Neural cell (in vitro differentiated cells): ENCODE measurements around the gene FKTN. TPM values are rescaled to one million over a fixed set of nuclear protein-coding genes. Genes with fewer than 3 reads are reported as not detected.
"Not testable (repeated sequence)": the region's sequence is repeated elsewhere in the genome, so short reads cannot be mapped to it uniquely, and the experiment has no call there.

Experiments
- H2AFZ ChIP-seq: fragments of 200-600, 300-800 bp; sonication (generic), shearing (Covaris generic); 2 replicates; pipeline ENCODE4 v1.6.0; 2014; ENCODE audit warnings: low read depth, mild to moderate bottlenecking, antibody characterized with exemption, low read length, moderate library complexity
- H3F3A ChIP-seq: fragments of 200-600 bp; shearing (Covaris generic); 2 replicates; pipeline ENCODE4 v1.6.1; 2016; ENCODE audit warnings: mild to moderate bottlenecking, moderate library complexity, mixed read lengths, antibody characterized with exemption, low read length; ENCODE audit not compliant: insufficient read depth, poor library complexity, severe bottlenecking
- H3K27ac ChIP-seq: fragments of 200-600, 300-800 bp; sonication (generic), shearing (Covaris generic); 2 replicates; pipeline ENCODE4 v1.5.1; 2014; ENCODE audit warnings: mild to moderate bottlenecking, low read length, moderate library complexity
- H3K27me3 ChIP-seq: fragments of 300-800, 200-600 bp; sonication (generic), shearing (Covaris generic); 2 replicates; pipeline ENCODE4 v1.6.0; 2014; ENCODE audit warnings: mild to moderate bottlenecking, low read depth, low read length, moderate library complexity; ENCODE audit not compliant: insufficient read depth
- H3K36me3 ChIP-seq: fragments of 300-800, 200-600 bp; sonication (generic), shearing (Covaris generic); 2 replicates; pipeline ENCODE4 v1.5.1; 2014; ENCODE audit warnings: mild to moderate bottlenecking, antibody characterized with exemption, low read length, moderate library complexity; ENCODE audit not compliant: insufficient read depth
- H3K4me2 ChIP-seq: fragments of 300-800, 200-600 bp; sonication (generic), shearing (Covaris generic); 2 replicates; pipeline ENCODE4 v1.6.0; 2014; ENCODE audit warnings: mild to moderate bottlenecking, low read length
- H3K4me3 ChIP-seq: fragments of 300-800, 200-600 bp; sonication (generic), shearing (Covaris generic); 2 replicates; pipeline ENCODE4 v1.5.1; 2014; ENCODE audit warnings: mild to moderate bottlenecking, low read length, moderate library complexity
- H3K79me2 ChIP-seq: fragments of 200-600 bp; shearing (Covaris generic); replicated peaks from 2 replicates; pipeline ENCODE4 v1.6.0; 2014; ENCODE audit warnings: mild to moderate bottlenecking, low read length, moderate library complexity; ENCODE audit not compliant: insufficient read depth
- H3K9ac ChIP-seq: fragments of 300-800, 200-600 bp; sonication (generic), shearing (Covaris generic); 2 replicates; pipeline ENCODE4 v1.6.1; 2016; ENCODE audit warnings: mild to moderate bottlenecking, low read length, mixed read lengths
- H3K9me2 ChIP-seq: fragments of 200-600 bp; shearing (Covaris generic); 2 replicates; pipeline ENCODE4 v1.6.1; 2016; ENCODE audit warnings: mild to moderate bottlenecking, low read length, mixed read lengths; ENCODE audit not compliant: insufficient read depth
- H3K9me3 ChIP-seq: fragments of 200-600, 300-800 bp; sonication (generic), shearing (Covaris generic); 2 replicates; pipeline ENCODE4 v1.6.1; 2016; ENCODE audit warnings: mild to moderate bottlenecking, mixed run types, low read length, moderate library complexity, mixed read lengths
- H4K20me1 ChIP-seq: fragments of 200-600 bp; shearing (Covaris generic); 2 replicates; pipeline ENCODE4 v1.6.1; 2016; ENCODE audit warnings: mild to moderate bottlenecking, mixed run types; ENCODE audit not compliant: insufficient read depth
- EP300 ChIP-seq: fragments of 450-650 bp; conservative IDR thresholded peaks from 2 replicates; pipeline ENCODE4 v1.6.1; 2014; ENCODE audit warnings: antibody characterized with exemption, mild to moderate bottlenecking, moderate library complexity; ENCODE audit not compliant: poor library complexity, severe bottlenecking
- EZH2 ChIP-seq: fragments of 200-600, 300-800 bp; shearing (Covaris generic), sonication (generic); IDR thresholded peaks from 2 replicates; pipeline ENCODE4 v1.6.1; 2014; ENCODE audit warnings: antibody characterized with exemption, low read length, borderline replicate concordance, mild to moderate bottlenecking; ENCODE audit not compliant: insufficient read depth, poor library complexity, severe bottlenecking
- MXI1 ChIP-seq: fragments of 450-650 bp; conservative IDR thresholded peaks from 2 replicates; pipeline ENCODE4 v1.6.1; 2014; ENCODE audit warnings: antibody characterized with exemption, mild to moderate bottlenecking; ENCODE audit not compliant: poor library complexity, severe bottlenecking
- POLR2AphosphoS5 ChIP-seq: IDR thresholded peaks from 2 replicates; pipeline ENCODE4 v1.6.1; 2012
- RAD21 ChIP-seq: fragments of 450-650 bp; conservative IDR thresholded peaks from 2 replicates; pipeline ENCODE4 v1.6.1; 2014; ENCODE audit warnings: antibody characterized with exemption, mild to moderate bottlenecking, moderate library complexity
- REST ChIP-seq: IDR thresholded peaks from 2 replicates; pipeline ENCODE4 v1.6.1; 2012; ENCODE audit warnings: borderline replicate concordance
- SMC3 ChIP-seq: fragments of 450-650 bp; conservative IDR thresholded peaks from 2 replicates; pipeline ENCODE4 v1.6.1; 2014; ENCODE audit warnings: antibody characterized with exemption, mild to moderate bottlenecking, moderate library complexity; ENCODE audit not compliant: poor library complexity
- TAF1 ChIP-seq: IDR thresholded peaks from 2 replicates; pipeline ENCODE4 v1.6.1; 2012; ENCODE audit warnings: low read depth
- polyA plus RNA-seq: library from polyadenylated mRNA; depleted of rRNA; stranded (reverse); fragments of >200 nt; gene quantifications from 2 replicates; pipeline ENCODE4 v1.2.3, GENCODE V29; 2014
- TF ChIP-seq, protein P1 (sequence below): fragments of 450-650 bp; IDR thresholded peaks from 2 replicates; pipeline ENCODE4 v1.5.1; 2014; ENCODE audit warnings: antibody characterized with exemption, mild to moderate bottlenecking, moderate library complexity; ENCODE audit not compliant: poor library complexity, severe bottlenecking

FKTN gene
- polyA plus RNA-seq, 1 donor from 2014 or later = 52.1 TPM

GRCh38 chr9:105515811-105516413 is 42.0 kb upstream of the FKTN start:
- H3K27ac ChIP-seq = no peak overlapping the region
- H3K36me3 ChIP-seq = no peaks in the 10 kb centered on the region
- H3K27me3 ChIP-seq = no peaks in the 10 kb centered on the region
- H3K4me3 ChIP-seq = no peak overlapping the region
- no peak overlapping the region for H3K4me2 ChIP-seq
- TF ChIP-seq POLR2AphosphoS5 (no peak), RAD21 (no peak), MXI1 (no peak), SMC3 (no peak), EP300 (no peak), TAF1 (no peak), EZH2 (no peak), REST (no peak)
- TF ChIP-seq, protein P1, sequence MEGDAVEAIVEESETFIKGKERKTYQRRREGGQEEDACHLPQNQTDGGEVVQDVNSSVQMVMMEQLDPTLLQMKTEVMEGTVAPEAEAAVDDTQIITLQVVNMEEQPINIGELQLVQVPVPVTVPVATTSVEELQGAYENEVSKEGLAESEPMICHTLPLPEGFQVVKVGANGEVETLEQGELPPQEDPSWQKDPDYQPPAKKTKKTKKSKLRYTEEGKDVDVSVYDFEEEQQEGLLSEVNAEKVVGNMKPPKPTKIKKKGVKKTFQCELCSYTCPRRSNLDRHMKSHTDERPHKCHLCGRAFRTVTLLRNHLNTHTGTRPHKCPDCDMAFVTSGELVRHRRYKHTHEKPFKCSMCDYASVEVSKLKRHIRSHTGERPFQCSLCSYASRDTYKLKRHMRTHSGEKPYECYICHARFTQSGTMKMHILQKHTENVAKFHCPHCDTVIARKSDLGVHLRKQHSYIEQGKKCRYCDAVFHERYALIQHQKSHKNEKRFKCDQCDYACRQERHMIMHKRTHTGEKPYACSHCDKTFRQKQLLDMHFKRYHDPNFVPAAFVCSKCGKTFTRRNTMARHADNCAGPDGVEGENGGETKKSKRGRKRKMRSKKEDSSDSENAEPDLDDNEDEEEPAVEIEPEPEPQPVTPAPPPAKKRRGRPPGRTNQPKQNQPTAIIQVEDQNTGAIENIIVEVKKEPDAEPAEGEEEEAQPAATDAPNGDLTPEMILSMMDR = no peak
- no peaks in the 10 kb centered on the region for H3K9me3 ChIP-seq
- no peak overlapping the region for H2AFZ ChIP-seq
- H4K20me1 ChIP-seq = no peaks in the 10 kb centered on the region
- H3K9me2 ChIP-seq = no peaks in the 10 kb centered on the region
- no peaks in the 10 kb centered on the region for H3F3A ChIP-seq
- H3K9ac ChIP-seq = no peak overlapping the region
- no peaks in the 10 kb centered on the region for H3K79me2 ChIP-seq

DNA sequence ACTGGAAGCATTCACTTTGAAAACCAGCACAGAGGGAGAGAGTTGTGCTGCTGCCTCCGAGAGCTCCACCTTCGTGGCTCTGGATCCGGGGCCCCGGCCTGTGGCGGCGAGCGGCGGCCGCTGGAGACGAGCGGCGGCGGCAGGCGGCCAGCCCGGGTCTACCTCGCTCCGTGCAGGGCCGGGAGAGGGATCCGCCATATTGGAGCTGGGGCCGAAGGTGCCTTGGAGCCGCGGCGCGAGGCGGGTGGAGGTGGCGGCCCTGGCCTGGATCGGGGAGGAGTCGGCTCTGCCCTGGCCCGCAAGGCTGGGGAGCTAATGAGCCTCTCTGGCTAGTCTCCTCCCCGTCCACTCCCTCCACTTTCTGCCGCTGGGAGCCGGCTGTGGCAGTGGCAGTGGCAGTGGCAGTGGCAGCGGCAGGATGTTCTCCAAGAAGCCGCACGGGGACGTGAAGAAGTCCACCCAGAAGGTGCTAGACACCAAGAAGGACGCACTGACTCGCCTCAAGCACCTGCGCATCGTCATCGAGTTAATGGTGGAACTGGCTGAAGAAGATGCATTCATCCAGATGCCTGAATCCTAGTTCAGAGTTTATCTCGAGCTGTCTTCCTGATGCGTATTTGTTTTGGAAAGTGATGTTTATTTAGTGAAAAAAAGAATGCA is 38.1 kb upstream of the FKTN start:
- H3K4me2 ChIP-seq, H3K79me2 ChIP-seq, H4K20me1 ChIP-seq, H3K9me3 ChIP-seq, H3K4me3 ChIP-seq, H3K27me3 ChIP-seq, H3K36me3 ChIP-seq, H3F3A ChIP-seq, H2AFZ ChIP-seq, H3K27ac ChIP-seq, H3K9me2 ChIP-seq: not testable (repeated sequence)
- H3K9ac ChIP-seq = peak overlapping the region; percentile 34

DNA sequence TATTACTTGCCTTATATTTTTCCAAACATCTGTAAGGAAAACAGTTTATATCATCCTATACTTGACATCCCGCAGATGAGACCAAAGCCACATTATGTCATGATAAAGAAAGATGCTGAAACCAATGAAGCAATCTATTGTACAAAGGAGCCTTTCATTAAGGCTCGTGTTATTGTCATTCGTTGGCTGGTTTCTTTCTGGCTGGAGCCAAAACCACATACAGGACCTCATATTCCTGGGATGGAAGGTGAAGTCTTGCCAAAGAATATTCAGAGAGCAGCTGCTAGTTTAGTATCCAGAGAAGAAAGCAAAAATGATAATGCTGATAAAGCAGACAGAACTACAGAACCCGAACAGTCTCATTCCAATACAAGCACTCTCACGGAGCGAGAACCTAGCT is 36.9 kb upstream of the FKTN start:
- H3K27ac ChIP-seq, H3F3A ChIP-seq, H3K9me3 ChIP-seq: not testable (repeated sequence)

DNA sequence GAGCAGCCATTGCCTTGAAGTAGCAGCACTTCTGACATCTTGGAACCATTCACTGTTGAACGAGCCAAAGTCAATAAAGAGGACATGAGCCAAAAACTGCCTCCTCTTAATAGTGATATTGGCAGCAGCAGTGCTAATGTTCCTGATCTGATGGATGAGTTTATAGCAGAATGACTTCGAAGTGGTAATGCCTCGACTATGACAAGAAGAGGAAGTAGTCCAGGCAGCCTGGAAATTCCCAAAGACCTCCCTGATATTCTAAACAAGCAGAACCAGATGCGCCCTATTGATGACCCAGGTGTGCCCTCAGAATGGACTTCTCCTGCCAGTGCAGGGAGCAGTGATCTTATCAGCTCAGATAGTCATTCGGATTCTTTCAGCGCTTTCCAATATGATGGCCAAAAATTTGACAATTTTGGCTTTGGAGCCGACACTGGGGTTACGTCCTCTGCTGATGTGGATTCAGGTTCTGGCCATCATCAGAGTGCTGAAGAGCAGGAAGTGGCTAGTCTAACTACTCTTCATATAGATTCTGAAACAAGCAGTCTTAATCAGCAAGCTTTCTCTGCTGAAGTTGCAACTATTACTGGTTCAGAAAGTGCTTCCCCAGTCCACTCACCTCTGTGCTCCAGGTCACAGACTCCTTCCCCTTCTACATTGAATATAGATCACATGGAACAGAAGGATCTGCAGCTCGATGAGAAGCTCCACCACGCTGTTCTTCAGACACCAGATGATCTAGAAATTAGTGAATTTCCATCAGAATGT is 35.1 kb upstream of the FKTN start:
- H3K4me3 ChIP-seq, H3K9ac ChIP-seq, H3K9me3 ChIP-seq, H3K36me3 ChIP-seq, H3K27me3 ChIP-seq, H4K20me1 ChIP-seq, H3K4me2 ChIP-seq, H3K79me2 ChIP-seq, H3F3A ChIP-seq, H2AFZ ChIP-seq, H3K9me2 ChIP-seq, H3K27ac ChIP-seq: not testable (repeated sequence)

More for the DNA sequence above, 36.9 kb upstream of the FKTN start:
- not testable (repeated sequence) for H3K9me2 ChIP-seq, H2AFZ ChIP-seq, H4K20me1 ChIP-seq, H3K4me3 ChIP-seq, H3K4me2 ChIP-seq, H3K9ac ChIP-seq, H3K79me2 ChIP-seq, H3K36me3 ChIP-seq, H3K27me3 ChIP-seq
